ENCODE data around the gene WDR1.

WDR1 gene

DNA sequence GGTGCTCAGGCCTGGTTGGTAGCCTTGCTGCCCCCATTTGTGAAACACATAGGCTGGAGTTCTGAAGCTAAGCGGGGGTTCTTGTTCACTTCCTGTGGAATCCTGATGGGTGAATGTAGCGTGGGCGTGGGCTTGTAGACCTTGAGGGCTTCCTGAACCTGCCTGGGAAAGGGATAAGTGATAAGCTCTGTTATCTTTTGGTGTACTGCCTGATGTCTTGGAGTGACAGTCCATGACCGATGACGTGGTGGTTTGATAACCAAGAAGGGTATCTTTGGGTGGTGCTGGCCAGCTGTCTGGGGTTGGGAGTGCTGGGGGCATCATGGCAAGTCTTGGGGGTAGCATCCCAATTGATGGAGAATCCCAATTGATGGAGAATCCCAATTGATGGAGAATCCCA, 17.5 kb upstream of the WDR1 start:
- in situ Hi-C loops (cut with HindIII; ENCODE audit: low sequenced_read_pairs), result no loop called here

DNA sequence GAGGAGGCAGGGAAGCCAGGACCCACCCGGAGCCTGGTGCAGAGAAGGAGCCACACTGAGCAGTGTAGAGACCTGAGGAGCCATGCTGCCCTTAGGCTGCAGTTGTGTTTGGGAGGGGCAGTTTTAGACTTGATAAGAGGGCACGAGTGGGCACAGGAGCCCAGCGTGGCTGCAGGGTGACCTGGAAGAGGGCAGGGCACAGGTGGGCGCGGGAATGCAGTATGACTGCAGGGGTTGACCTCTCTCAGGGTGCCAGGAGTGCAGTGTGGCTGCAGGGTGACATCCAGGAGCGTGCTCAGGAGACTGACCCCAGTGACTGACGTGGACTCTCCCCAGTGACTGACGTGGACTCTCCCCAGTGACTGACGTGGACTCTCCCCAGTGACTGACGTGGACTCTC, 14.6 kb upstream of the WDR1 start:
- in situ Hi-C loops (cut with HindIII; ENCODE audit: low sequenced_read_pairs), result no loop called here

DNA sequence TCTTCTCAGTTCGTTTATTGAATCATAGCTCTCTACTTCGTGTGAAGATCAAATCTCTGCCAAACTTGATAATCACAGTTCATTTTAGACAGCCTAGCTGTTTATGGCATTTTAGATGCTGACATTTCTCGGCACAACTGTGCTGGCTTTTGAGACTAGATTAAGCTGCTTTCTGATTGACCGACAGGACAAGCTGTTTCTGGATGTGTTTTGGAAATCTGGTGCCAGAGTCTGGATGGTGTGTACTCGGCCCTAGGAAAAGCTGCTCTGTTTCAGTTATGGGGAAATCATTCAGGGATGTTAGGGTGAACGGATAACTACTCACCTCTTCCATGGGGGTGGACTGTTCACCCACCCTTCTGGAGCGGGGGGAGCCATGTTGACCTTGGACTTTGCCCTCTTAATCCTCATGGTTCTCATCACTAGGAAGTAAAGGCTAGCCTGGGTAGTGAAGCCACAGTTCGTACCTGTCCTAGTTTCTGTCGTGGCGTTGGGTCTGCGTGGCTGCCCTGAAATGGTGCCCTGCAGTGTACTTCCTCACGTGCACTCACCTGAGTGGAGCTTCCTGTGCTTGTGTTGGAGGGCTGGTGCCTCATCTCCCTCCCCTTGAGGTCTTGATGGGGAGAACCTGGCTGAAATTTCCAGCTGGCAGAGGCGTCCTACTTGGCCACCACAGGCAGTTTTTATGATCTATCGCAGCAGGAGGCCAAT, 13.7 kb upstream of the WDR1 start:
- in situ Hi-C loops (cut with HindIII; ENCODE audit: low sequenced_read_pairs), result no loop called here

DNA sequence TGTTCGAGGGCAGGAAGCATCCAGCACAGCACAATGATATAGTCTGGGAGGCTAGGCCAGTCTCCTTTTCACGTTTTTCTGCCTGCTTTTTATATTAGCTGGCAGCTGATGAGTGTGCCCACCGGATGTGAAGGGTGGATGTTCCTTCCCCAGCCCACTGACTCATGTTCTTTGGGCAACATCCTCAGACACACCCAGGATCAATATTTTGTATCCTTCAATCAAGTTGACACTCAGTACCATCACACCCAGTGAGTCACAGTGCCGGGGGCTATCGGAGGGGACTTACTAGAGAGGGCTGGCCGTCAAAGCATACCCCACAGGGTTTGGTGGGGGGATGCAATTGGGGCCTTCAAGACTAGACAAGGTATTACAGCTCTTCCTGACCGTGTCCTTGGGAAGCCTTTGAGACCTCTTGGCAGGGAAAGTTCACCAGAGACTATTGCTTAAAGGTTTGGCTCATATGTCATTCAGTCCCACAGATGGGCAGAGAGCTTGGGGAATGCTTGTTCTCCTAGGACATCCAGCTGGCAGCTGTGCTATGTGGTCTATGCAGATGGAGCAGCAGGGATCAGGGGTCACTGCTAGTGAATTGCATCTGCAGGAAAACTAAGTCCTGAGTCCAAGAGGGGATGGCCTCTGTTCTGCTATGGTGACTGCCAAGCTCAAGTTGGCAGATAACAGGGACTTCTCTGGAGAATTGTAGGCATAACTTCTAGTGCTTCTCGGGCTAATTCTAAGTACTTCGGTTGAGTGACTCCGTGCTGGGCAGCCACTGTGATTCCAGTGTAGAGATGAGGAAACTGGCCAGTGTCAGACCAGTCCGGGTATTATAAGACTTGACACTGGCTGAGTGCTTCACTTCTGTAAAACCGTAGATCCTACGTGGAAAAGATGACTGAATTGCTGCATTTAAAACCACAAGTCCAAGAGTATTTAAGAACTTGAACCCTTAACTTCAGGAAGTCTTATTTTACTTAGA, 12.9 kb upstream of the WDR1 start:
- in situ Hi-C loops (cut with HindIII; ENCODE audit: low sequenced_read_pairs), result loop anchor here (10.0 kb wide), 1 partner anchor 65 kb away; no protein-coding TSS in a partner anchor

DNA sequence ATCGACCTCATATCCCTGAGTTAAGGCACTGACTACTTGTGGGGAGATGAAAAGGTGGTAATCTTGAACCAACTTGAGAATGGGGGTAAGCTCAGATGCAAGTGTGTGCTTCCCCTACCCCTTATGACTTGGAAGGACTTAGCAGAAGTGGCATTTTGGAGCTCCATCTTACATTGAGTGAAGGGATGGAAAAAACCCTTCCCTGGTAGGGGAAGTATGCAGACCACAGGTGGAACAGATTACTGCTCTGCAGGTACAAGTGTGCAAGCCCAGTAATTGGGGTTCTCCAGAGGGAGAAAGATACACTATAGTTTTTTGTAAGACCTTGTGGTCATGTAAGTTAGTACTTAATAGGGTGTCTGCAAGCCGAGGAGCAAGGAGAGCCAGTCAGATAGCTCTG, 12.2 kb upstream of the WDR1 start:
- in situ Hi-C loops (cut with HindIII; ENCODE audit: low sequenced_read_pairs), result loop anchor here (10.0 kb wide), 1 partner anchor 64 kb away; no protein-coding TSS in a partner anchor

DNA sequence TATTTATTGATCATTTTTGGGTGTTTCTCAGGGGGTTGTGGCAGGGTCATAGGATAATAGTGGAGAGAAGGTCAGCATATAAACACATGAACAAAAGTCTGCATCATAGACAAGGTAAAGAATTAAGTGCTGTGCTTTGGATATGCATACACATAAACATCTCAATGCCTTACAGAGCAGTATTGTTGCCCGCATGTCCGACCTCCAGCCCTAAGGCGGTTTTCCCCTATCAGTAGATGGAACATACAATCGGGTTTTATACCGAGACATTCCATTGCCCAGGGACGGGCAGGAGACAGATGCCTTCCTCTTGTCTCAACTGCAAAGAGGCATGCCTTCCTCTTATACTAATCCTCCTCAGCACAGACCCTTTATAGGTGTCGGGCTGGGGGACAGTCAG, 10.9 kb upstream of the WDR1 start:
- in situ Hi-C loops (cut with HindIII; ENCODE audit: low sequenced_read_pairs), result loop anchor here (10.0 kb wide), 1 partner anchor 63 kb away; no protein-coding TSS in a partner anchor

DNA sequence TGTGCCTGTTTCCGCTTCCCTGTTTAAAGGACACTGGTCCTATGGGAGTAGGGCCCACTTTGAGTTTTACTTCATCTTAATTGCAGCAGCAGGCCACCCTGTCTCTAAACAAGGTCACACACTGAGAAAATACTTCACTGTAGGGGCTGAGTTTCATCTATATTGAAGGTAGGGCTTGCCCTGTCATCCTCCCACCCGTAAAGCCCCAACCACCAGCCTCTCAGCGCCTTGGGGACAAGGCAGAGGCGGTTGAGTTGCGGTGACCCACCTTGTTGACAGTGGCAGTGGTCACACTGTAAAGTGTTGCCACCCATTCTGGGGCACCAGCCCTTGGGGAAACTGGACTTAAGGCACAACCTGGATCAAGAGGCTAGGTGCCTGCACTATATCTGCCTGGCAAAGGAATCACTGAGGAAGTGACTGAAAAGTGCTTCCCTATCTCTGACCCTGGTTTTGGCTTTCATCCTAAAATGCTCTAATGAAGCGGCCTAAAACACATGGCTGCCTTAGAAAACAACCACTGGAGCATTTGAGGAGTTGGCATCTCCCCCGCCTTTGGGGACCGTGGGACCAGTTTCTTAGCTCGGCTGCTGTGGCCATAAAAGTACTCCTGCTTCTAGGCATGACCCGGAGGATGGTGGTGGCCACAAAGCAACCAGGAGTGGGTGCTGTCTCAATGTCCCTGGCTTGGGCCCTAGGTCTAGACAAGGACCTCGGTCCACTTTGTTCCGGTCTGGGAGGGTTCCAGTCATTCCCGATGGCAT, 7.8 kb upstream of the WDR1 start:
- in situ Hi-C loops (cut with HindIII; ENCODE audit: low sequenced_read_pairs), result loop anchor here (10.0 kb wide), 1 partner anchor 60 kb away; no protein-coding TSS in a partner anchor

DNA sequence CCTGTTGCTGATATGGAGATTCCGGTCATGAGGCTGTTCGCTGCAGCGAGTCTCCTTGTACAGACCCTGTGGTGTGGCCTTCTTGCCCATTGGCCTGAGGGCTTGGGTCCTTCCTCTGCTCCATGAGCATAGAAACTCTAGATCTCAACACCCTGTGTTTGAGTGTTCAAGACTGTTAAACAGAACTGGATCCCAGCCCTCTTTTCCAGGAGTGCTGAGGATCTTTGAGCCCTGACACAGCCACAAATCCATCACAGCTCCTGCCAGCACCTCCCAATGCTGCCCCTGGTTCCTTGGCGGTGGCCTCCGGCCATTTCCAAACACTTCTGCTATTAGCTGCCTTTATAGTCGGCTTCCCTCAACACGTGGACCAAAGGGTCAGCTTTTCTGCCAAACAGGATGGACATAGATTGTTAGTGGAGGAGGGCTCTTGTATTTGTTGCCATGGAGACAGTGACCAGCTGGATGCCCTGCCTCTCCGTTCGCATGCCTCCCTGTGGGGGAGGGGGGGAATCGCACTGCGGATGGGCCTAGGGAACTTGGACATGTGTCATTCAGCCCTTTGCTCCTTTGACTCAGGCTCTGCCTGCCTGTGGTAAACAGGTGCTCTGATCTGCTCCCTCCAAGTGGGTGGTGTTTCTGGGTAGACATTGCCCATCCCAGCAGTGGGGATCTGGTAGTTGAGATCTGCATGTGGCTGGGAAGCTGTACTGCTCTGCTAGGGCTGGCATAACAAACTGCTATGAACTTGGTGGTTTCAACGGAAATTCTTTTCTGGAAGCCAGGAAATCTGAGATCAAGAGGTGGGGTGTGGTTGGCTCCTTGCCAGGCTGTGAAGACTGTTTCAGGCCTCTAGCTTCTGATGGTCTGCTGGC, 6.9 kb upstream of the WDR1 start:
- in situ Hi-C loops (cut with HindIII; ENCODE audit: low sequenced_read_pairs), result loop anchor here (10.0 kb wide), 1 partner anchor 59 kb away; no protein-coding TSS in a partner anchor

DNA sequence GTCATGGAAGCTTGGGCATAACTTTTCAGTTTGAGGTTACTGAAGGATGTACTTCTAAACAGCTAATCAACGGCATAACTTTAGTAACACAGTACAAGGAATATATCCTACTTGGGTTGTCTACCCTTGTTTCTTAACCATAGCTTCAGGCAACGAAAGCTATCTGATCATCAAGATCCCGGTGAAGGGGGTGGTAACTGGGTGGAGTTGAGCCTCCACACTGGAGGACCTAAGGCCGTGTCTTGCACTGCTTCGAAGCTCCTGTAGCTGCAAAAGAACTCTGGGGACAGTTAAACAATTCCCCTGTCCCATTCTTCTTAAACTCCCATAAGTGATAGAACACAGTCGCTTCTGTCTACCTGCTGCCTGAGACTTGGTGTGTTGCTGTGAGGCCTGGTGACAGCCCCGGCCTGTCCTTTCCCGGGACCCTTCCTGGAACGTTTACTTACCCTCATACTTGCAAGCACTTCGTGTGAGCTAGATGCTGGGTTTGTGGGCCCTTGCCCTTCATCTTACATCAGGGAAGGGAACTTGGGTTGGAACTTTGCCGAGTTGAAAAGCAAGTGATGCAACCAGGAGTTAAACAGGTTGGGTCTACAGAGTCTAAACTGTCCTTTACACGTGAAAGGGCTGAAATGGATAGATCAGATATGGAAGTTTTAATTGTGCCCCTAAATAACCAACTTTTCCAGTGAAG, 5.8 kb upstream of the WDR1 start:
- in situ Hi-C loops (cut with HindIII; ENCODE audit: low sequenced_read_pairs), result loop anchor here (10.0 kb wide), 1 partner anchor 58 kb away; no protein-coding TSS in a partner anchor

DNA sequence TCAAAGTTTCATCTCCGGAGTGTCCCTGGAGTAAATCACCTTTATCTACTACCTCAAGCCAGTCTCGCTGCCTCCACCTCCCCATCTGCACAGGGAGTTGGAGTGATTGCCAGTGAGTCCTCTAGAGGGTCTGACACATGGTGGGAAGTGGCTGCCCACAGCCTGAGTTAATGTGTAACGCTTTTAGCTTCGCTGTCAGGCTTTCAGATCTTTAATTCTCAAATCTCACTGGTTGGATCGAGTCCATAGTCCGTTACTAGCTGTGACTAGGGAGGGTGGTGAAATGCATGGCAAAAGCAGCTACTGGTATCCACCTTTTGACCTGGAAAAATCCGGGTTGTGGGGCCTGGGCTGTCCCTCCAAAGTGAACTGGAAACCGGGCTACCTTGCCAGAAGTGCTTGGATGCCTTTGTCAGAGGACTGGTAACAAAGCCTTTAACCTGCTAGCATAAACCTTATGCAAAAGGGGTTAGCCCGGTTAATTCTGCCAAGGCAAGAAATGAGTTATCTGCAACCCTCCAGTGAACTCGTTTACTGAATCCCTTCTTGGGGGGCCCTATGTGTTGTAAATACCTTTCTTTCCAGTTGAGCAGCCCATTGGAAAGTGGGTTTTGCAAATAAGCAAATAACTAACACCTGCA, 5.1 kb upstream of the WDR1 start:
- in situ Hi-C loops (cut with HindIII; ENCODE audit: low sequenced_read_pairs), result loop anchor here (10.0 kb wide), 1 partner anchor 57 kb away; no protein-coding TSS in a partner anchor

DNA sequence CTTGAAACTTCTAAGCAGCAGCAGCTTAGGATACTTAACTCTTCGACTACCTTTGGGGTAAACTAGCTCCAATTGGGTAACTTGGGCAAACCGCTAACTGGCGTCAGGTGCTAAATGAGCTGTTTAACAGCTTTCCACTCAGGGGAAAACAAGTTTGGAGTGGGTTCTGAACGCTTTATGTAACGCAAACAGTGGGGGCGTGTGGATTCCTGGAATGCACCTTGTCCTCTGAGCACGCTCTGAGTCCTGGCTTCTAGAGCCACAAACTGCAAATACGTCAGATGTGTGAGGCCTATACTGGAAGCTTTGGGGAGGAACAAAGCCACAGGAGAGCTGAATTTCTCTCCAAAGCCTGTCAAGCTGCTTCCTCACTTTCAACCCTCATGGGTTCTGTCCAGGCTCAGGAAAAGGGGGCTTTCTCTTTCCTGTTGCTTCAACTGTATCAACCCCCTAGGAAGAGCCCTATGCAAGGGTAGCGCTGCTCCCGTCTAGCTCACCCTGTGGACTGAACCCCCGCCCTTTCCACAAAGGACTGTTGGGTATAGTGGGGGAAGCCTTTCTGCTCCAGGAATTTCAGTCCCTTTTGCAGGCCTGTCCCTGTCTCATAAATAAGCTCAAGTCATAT, 4.5 kb upstream of the WDR1 start:
- in situ Hi-C loops (cut with HindIII; ENCODE audit: low sequenced_read_pairs), result loop anchor here (10.0 kb wide), 1 partner anchor 56 kb away; no protein-coding TSS in a partner anchor

DNA sequence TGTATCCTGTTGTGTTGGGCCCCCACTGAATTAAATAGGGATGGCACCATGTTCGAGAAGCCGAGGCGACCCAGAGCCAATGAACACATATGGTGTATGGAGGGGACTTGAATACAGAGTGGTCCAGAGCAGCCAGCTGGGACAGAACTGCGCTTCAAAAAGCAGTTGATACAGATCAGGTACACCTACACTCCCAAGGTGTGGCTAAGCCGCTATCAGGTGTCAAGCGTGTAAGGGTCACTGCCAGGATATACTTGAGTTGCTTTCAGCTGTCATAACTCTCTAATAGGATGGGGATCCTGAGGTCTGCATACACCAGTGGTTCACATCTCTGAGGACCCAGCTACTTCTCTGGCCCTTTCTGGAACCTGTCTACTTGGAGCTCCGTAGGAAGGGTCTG, 3.2 kb upstream of the WDR1 start:
- in situ Hi-C loops (cut with HindIII; ENCODE audit: low sequenced_read_pairs), result loop anchor here (10.0 kb wide), 1 partner anchor 55 kb away; no protein-coding TSS in a partner anchor

DNA sequence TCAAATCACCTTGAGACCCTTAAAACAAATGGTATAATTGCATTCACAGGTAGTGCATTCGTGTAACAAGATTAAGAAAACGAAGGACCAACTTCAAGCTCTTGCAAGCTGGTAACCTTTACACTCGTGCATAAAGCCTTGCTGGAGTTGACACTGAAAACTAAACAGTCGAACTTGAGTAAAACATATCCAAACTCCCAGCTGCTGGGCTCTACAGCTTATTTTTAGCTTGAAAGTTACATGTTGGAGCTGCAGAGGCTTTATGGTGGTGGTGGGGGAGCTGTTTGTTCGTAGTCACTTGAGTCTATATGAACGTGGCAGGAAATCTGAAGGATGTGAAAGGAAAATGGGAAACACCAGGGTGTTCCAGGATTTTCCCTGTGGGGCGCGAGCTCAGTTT, 2.7 kb upstream of the WDR1 start:
- in situ Hi-C loops (cut with HindIII; ENCODE audit: low sequenced_read_pairs), result no loop called here

DNA sequence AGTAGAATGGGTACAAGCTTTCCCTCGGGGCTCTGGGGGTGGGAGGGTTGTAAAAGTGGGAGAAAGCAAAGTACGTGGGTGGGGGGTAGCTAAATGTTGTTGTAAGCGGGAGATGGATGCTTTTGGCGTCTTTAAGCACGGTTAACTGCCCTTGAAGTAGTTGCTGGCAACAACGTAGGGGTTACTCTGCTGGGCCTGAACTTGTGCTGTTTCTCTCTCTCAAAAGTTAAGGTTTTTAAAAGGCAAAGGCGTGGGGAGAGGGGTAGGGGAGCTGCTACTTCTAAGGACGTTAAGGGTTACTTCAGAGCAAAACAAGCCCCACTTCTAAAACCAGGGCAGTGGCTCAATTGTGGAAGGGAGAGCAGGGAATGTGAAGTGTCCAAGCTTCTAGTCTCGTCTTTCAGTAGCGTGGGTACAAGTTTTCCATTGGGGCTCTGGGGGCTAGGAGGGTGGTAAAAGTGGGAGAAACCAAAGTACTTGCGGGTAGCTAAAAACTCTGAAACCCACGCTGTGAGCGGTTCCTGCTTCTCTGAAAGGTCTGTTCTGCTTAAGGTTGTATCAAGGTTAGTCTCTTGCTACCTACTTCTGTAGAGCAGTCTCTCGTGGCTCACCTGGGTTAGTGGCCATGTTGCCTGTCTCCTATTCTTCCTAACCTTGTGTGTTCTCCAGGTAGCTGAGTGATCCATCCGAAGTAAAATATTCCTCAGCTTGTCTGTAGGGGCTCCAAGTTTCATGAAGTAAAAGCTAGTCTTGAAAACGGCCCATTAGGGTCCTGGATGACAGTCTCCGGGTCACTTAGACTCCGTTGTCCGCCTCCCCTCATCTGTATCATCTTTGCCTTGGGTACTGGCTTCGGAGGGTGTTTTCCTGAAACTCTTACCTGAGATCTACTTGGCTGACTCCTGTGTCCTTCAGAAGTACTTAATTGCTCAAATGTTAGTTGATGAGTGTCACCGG, 1.7 kb upstream of the WDR1 start:
- in situ Hi-C loops (cut with HindIII; ENCODE audit: low sequenced_read_pairs), result no loop called here

DNA sequence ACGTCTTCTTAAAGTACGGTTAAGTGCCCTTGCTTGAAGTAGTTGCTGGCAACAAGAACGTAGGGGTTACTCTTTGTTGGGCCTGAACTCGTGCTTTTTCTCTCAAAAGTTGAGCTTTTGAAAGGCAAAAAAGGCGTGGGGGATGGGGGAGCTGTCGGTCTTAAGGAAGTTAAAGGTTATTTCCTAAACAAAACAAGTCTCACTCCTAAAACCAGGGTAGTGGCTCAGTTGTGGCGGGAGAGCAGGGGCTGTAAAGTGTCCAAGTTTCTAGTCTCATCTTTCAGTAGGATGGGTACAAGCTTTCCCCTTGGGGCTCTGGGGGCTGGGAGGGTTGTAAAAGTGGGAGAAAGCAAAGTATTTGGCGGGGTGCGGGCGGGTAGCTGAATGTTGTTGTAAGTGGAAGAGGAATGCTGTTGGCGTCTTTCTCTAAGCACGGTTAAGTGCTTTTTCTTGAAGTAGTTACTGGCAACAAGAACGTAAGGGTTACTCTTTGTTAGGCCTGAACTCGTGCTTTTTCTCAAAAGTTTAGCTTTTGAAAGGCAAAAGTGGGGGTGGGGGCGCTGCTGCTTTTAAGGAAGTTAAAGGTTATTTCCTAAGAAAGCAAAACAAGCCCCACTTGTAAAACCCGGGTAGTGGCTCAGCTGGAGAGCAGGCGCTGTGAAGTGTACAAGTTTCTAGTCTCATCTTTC, 904 bp upstream of the WDR1 start:
- in situ Hi-C loops (cut with HindIII; ENCODE audit: low sequenced_read_pairs), result no loop called here

DNA sequence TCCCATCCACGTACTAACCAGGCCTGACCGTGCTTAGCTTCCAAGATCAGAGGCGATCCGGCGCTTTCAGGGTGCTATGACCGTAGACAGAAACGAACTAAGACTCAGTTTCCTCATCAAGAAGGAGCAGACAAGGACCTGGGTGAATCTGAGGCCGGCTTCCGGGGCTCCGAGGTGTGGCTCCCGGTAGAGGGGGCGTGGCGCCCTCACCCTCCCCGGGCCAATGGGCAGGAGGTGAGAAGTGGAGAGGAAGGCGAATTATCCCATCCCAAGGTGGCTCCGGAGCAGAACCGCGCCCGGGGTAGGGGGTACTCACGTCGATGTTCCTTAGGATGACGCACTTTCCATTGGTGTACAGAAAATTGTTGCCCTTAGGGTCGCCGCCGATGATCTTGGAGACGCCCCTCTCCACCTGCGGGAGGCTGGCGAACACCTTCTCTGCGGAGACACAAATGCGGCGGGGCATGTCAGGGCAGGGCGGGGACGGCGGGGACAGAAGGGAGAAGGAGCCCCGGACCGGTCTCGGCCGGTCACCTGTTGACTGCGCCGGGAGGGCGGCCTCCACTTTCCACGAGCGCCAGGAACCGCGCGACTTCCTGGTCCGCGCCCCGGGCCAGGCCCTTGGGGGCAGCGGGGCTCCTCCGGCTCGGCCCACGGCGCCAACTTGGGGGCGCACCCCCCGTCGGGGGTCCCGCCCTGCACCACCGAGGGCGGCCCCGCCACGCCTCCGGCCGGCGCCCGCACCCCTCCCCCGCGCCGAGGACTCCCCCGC, 616 bp downstream of the WDR1 start:
- in situ Hi-C loops (cut with HindIII; ENCODE audit: low sequenced_read_pairs), result no loop called here
